Activated naive CD4-positive, alpha-beta T cell treated with anti-CD3 and anti-CD28 coated beads, Interleukin-2, amount 50 U/mL, for 24 hours (primary cell): Measurements from ENCODE around the gene NAA15.
A peak's percentile ranks its signal among the peaks of the same experiment; 100 is the strongest.
"Not testable (repeated sequence)": the region's sequence is repeated elsewhere in the genome, so short reads cannot be mapped to it uniquely, and the experiment has no call there.

Experiments
- H3K27ac Mint-ChIP-seq: one replicate; pipeline ENCODE4 v1.8.0; 2021; ENCODE audit warnings: mild to moderate bottlenecking, mixed read lengths
- H3K27me3 Mint-ChIP-seq: one replicate; pipeline ENCODE4 v1.8.0; 2021; ENCODE audit warnings: mixed read lengths
- H3K36me3 Mint-ChIP-seq: one replicate; pipeline ENCODE4 v1.8.0; 2021; ENCODE audit warnings: mixed read lengths
- H3K4me1 Mint-ChIP-seq: one replicate; pipeline ENCODE4 v1.8.0; 2021; ENCODE audit warnings: mixed read lengths
- H3K4me3 Mint-ChIP-seq: one replicate; pipeline ENCODE4 v1.8.0; 2021; ENCODE audit warnings: mild to moderate bottlenecking, mixed read lengths
- H3K9me3 Mint-ChIP-seq: one replicate; pipeline ENCODE4 v1.8.0; 2021; ENCODE audit warnings: mixed read lengths

Gene NAA15

GRCh38 chr4:139389102-139389501 lies 87.8 kb downstream of the NAA15 start:
- Mint-ChIP-seq H3K4me1 (no peaks in the 10 kb centered on the region), H3K9me3 (no peaks in the 10 kb centered on the region), H3K27me3 (no peaks in the 10 kb centered on the region), H3K27ac (peak overlapping the region; percentile 35), H3K4me3 (no peak overlapping the region), H3K36me3 (peaks cover 12% of the 10 kb centered on the region)

- Mint-ChIP-seq H3K9me3 (no peaks in the 10 kb centered on the region), H3K4me3 (no peak overlapping the region), H3K36me3 (peaks cover 16% of the 10 kb centered on the region), H3K4me1 (no peaks in the 10 kb centered on the region), H3K27me3 (no peaks in the 10 kb centered on the region), H3K27ac (no peak overlapping the region)
Observed at GRCh38 chr4:139389991-139390390, 88.7 kb downstream of the NAA15 start.

GRCh38 chr4:139391731-139392130 lies 90.4 kb downstream of the NAA15 start:
- Mint-ChIP-seq H3K4me3 (no peak overlapping the region), H3K9me3 (no peaks in the 10 kb centered on the region), H3K27me3 (no peaks in the 10 kb centered on the region), H3K36me3 (peaks cover 15% of the 10 kb centered on the region), H3K4me1 (no peaks in the 10 kb centered on the region), H3K27ac (no peak overlapping the region)

GRCh38 chr4:139392797-139393196 lies 91.5 kb downstream of the NAA15 start:
- no peak overlapping the region for H3K27ac Mint-ChIP-seq

GRCh38 chr4:139401368-139401767 lies 100.1 kb downstream of the NAA15 start:
- peaks cover 28% of the 10 kb centered on the region for H3K36me3 Mint-ChIP-seq
- H3K4me3 Mint-ChIP-seq, result no peak overlapping the region
- H3K9me3 Mint-ChIP-seq, result no peaks in the 10 kb centered on the region
- no peaks in the 10 kb centered on the region for H3K4me1 Mint-ChIP-seq
- no peaks in the 10 kb centered on the region for H3K27me3 Mint-ChIP-seq
- peak overlapping the region; percentile 20 for H3K27ac Mint-ChIP-seq

More at GRCh38 chr4:139392797-139393196, 91.5 kb downstream of the NAA15 start:
- peaks cover 18% of the 10 kb centered on the region for H3K36me3 Mint-ChIP-seq
- H3K4me1 Mint-ChIP-seq, result no peaks in the 10 kb centered on the region
- no peak overlapping the region for H3K4me3 Mint-ChIP-seq
- no peaks in the 10 kb centered on the region for H3K27me3 Mint-ChIP-seq
- H3K9me3 Mint-ChIP-seq, result no peaks in the 10 kb centered on the region

GRCh38 chr4:139402436-139402835 lies 101.1 kb downstream of the NAA15 start:
- no peaks in the 10 kb centered on the region for H3K27me3 Mint-ChIP-seq
- no peaks in the 10 kb centered on the region for H3K9me3 Mint-ChIP-seq
- H3K27ac Mint-ChIP-seq, result no peak overlapping the region
- H3K4me3 Mint-ChIP-seq, result no peak overlapping the region
- peaks cover 29% of the 10 kb centered on the region for H3K36me3 Mint-ChIP-seq
- H3K4me1 Mint-ChIP-seq, result no peaks in the 10 kb centered on the region

- no peaks in the 10 kb centered on the region for H3K27me3 Mint-ChIP-seq
- peaks cover 28% of the 10 kb centered on the region for H3K36me3 Mint-ChIP-seq
- no peak overlapping the region for H3K4me3 Mint-ChIP-seq
- H3K27ac Mint-ChIP-seq, result peak overlapping the region; percentile 1
- no peaks in the 10 kb centered on the region for H3K4me1 Mint-ChIP-seq
- no peaks in the 10 kb centered on the region for H3K9me3 Mint-ChIP-seq
Observed at GRCh38 chr4:139403462-139403861, 102.2 kb downstream of the NAA15 start.

GRCh38 chr4:139410312-139410711 lies 109.0 kb downstream of the NAA15 start:
- Mint-ChIP-seq H3K9me3 (no peaks in the 10 kb centered on the region), H3K27me3 (no peaks in the 10 kb centered on the region), H3K4me1 (no peaks in the 10 kb centered on the region), H3K36me3 (peaks cover 36% of the 10 kb centered on the region), H3K4me3 (no peak overlapping the region), H3K27ac (no peak overlapping the region)

GRCh38 chr4:139414671-139415210 lies 113.4 kb downstream of the NAA15 start:
- H3K27ac Mint-ChIP-seq, H3K9me3 Mint-ChIP-seq, H3K27me3 Mint-ChIP-seq, H3K4me3 Mint-ChIP-seq: not testable (repeated sequence)
- Mint-ChIP-seq H3K36me3 (peaks cover 30% of the 10 kb centered on the region), H3K4me1 (peaks cover 12% of the 10 kb centered on the region)

GRCh38 chr4:139416073-139416673 lies 114.9 kb downstream of the NAA15 start:
- H3K4me3 Mint-ChIP-seq, result no peak overlapping the region
- H3K9me3 Mint-ChIP-seq, result no peaks in the 10 kb centered on the region
- no peaks in the 10 kb centered on the region for H3K27me3 Mint-ChIP-seq
- H3K4me1 Mint-ChIP-seq, result peaks cover 20% of the 10 kb centered on the region
- no peak overlapping the region for H3K27ac Mint-ChIP-seq
- peaks cover 38% of the 10 kb centered on the region for H3K36me3 Mint-ChIP-seq

GRCh38 chr4:139419388-139419914 lies 118.1 kb downstream of the NAA15 start:
- Mint-ChIP-seq H3K27me3 (no peaks in the 10 kb centered on the region), H3K4me1 (peaks cover 20% of the 10 kb centered on the region), H3K9me3 (no peaks in the 10 kb centered on the region), H3K4me3 (no peak overlapping the region), H3K27ac (peak overlapping the region; percentile 8), H3K36me3 (peaks cover 29% of the 10 kb centered on the region)

- peak overlapping the region; percentile 65 for H3K27ac Mint-ChIP-seq
Observed at GRCh38 chr4:139420652-139421051, 119.3 kb downstream of the NAA15 start.

GRCh38 chr4:139436122-139436521 lies 134.8 kb downstream of the NAA15 start:
- no peak overlapping the region for H3K4me3 Mint-ChIP-seq

More at GRCh38 chr4:139420652-139421051, 119.3 kb downstream of the NAA15 start:
- peaks cover 20% of the 10 kb centered on the region for H3K4me1 Mint-ChIP-seq
- H3K9me3 Mint-ChIP-seq, result peaks cover 1% of the 10 kb centered on the region
- peaks cover 22% of the 10 kb centered on the region for H3K36me3 Mint-ChIP-seq
- H3K4me3 Mint-ChIP-seq, result no peak overlapping the region
- no peaks in the 10 kb centered on the region for H3K27me3 Mint-ChIP-seq

GRCh38 chr4:139438141-139438540 lies 136.8 kb downstream of the NAA15 start:
- H3K27ac Mint-ChIP-seq, result no peak overlapping the region
- H3K36me3 Mint-ChIP-seq, result peaks cover 40% of the 10 kb centered on the region
- H3K9me3 Mint-ChIP-seq, result peaks cover 12% of the 10 kb centered on the region
- no peaks in the 10 kb centered on the region for H3K4me1 Mint-ChIP-seq
- no peaks in the 10 kb centered on the region for H3K27me3 Mint-ChIP-seq
- H3K4me3 Mint-ChIP-seq, result no peak overlapping the region

More at GRCh38 chr4:139436122-139436521, 134.8 kb downstream of the NAA15 start:
- Mint-ChIP-seq H3K9me3 (peaks cover 12% of the 10 kb centered on the region), H3K27ac (no peak overlapping the region), H3K4me1 (no peaks in the 10 kb centered on the region), H3K27me3 (no peaks in the 10 kb centered on the region), H3K36me3 (peaks cover 46% of the 10 kb centered on the region)

GRCh38 chr4:139441029-139441428 lies 139.7 kb downstream of the NAA15 start:
- Mint-ChIP-seq H3K27ac (no peak overlapping the region), H3K4me3 (no peak overlapping the region), H3K36me3 (peaks cover 33% of the 10 kb centered on the region), H3K27me3 (no peaks in the 10 kb centered on the region), H3K9me3 (peaks cover 12% of the 10 kb centered on the region), H3K4me1 (no peaks in the 10 kb centered on the region)

- peaks cover 18% of the 10 kb centered on the region for H3K36me3 Mint-ChIP-seq
- H3K9me3 Mint-ChIP-seq, result peaks cover 8% of the 10 kb centered on the region
- peaks cover 2% of the 10 kb centered on the region for H3K4me1 Mint-ChIP-seq
- H3K27ac Mint-ChIP-seq, result no peak overlapping the region
- H3K4me3 Mint-ChIP-seq, result no peak overlapping the region
- no peaks in the 10 kb centered on the region for H3K27me3 Mint-ChIP-seq
Observed at GRCh38 chr4:139443661-139444060, 142.4 kb downstream of the NAA15 start.
